Astrocyte (in vitro differentiated cells and primary cell): ENCODE measurements around the gene ISG15. TPM values are rescaled to one million over a fixed set of nuclear protein-coding genes. Genes with fewer than 3 reads are reported as not detected.
"Not testable (repeated sequence)": the region's sequence is repeated elsewhere in the genome, so short reads cannot be mapped to it uniquely, and the experiment has no call there.

Experiments used
- DNase-seq: peaks from one replicate; pipeline ENCODE4 v3.0.0-alpha.2; 2010; ENCODE audit warnings: low read depth
- FAIRE-seq: peaks from 2 replicates; lab custom pipeline; 2011; peaks lifted over from hg19 to GRCh38; lab: Jason Lieb, UNC
- H2AFZ ChIP-seq: 2 replicates; pipeline ENCODE4 v1.6.0; 2012; ENCODE audit warnings: low read depth, low read length, inconsistent platforms
- H3K27ac ChIP-seq: 2 replicates; pipeline ENCODE4 v1.5.1; 2011; ENCODE audit warnings: low read depth, low read length, inconsistent platforms
- H3K27me3 ChIP-seq: 2 replicates; pipeline ENCODE4 v1.6.0; 2011; ENCODE audit warnings: low read length, inconsistent platforms; ENCODE audit not compliant: insufficient read depth
- H3K36me3 ChIP-seq: 2 replicates; pipeline ENCODE4 v1.5.1; 2011; ENCODE audit warnings: low read length, inconsistent platforms; ENCODE audit not compliant: insufficient read depth
- H3K4me1 ChIP-seq: 2 replicates; pipeline ENCODE4 v1.5.1; 2011; ENCODE audit warnings: low read length, inconsistent platforms; ENCODE audit not compliant: insufficient read depth
- H3K4me2 ChIP-seq: 2 replicates; pipeline ENCODE4 v1.6.0; 2012; ENCODE audit warnings: low read length, inconsistent platforms
- H3K4me3 ChIP-seq: 2 replicates; pipeline ENCODE4 v1.5.1; 2011; ENCODE audit warnings: low read depth, mild to moderate bottlenecking, low read length, inconsistent platforms; ENCODE audit not compliant: insufficient read depth
- H3K79me2 ChIP-seq: 2 replicates; pipeline ENCODE4 v1.6.0; 2012; ENCODE audit warnings: mild to moderate bottlenecking, low read length, inconsistent platforms; ENCODE audit not compliant: insufficient read depth
- H3K9ac ChIP-seq: 2 replicates; pipeline ENCODE4 v1.6.0; 2012; ENCODE audit warnings: mild to moderate bottlenecking, low read length, inconsistent platforms
- H3K9me3 ChIP-seq: 2 replicates; pipeline ENCODE4 v1.5.1; 2012; ENCODE audit warnings: low read depth, mild to moderate bottlenecking, low read length, inconsistent platforms; ENCODE audit not compliant: insufficient read depth
- H4K20me1 ChIP-seq: 2 replicates; pipeline ENCODE4 v1.6.0; 2012; ENCODE audit warnings: low read length, inconsistent platforms; ENCODE audit not compliant: insufficient read depth
- H3K27ac Mint-ChIP-seq: one replicate; pipeline ENCODE4 v1.8.0; 2021; ENCODE audit warnings: mild to moderate bottlenecking, mixed read lengths; ENCODE audit not compliant: unreplicated experiment
- H3K27me3 Mint-ChIP-seq: one replicate; pipeline ENCODE4 v1.8.0; 2021; ENCODE audit warnings: low read depth, mixed read lengths; ENCODE audit not compliant: unreplicated experiment
- H3K36me3 Mint-ChIP-seq: one replicate; pipeline ENCODE4 v1.8.0; 2021; ENCODE audit warnings: low read depth, mixed read lengths; ENCODE audit not compliant: unreplicated experiment
- H3K4me1 Mint-ChIP-seq: one replicate; pipeline ENCODE4 v1.8.0; 2021; ENCODE audit warnings: low read depth, mixed read lengths; ENCODE audit not compliant: unreplicated experiment
- H3K4me3 Mint-ChIP-seq: one replicate; pipeline ENCODE4 v1.8.0; 2021; ENCODE audit warnings: mild to moderate bottlenecking, moderate library complexity, mixed read lengths; ENCODE audit not compliant: unreplicated experiment
- H3K9me3 Mint-ChIP-seq: one replicate; pipeline ENCODE4 v1.8.0; 2021; ENCODE audit warnings: mild to moderate bottlenecking, mixed read lengths; ENCODE audit not compliant: unreplicated experiment
- CTCF ChIP-seq: IDR thresholded peaks from 2 replicates; pipeline ENCODE4 v1.5.1; 2011; ENCODE audit warnings: low read depth, mild to moderate bottlenecking, inconsistent platforms, low read length, moderate library complexity; ENCODE audit not compliant: insufficient read depth
- EZH2 ChIP-seq: IDR thresholded peaks from 2 replicates; pipeline ENCODE4 v1.6.1; 2012; ENCODE audit warnings: mild to moderate bottlenecking, low read length, inconsistent platforms; ENCODE audit not compliant: insufficient read depth
- total RNA-seq: library from RNA; stranded (reverse); gene quantifications from 2 replicates; pipeline ENCODE4 v1.2.1, GENCODE V29; 2021

ISG15 gene
- total RNA-seq, 1 donor from 2014 or later, result 1,830 TPM

GRCh38 chr1:1025730-1026129 lies 12.4 kb downstream of the ISG15 start:
- Mint-ChIP-seq H3K4me1 (peaks cover 22% of the 10 kb centered on the region), H3K4me3 (peak overlapping the region; percentile 71), H3K9me3 (no peaks in the 10 kb centered on the region), H3K36me3 (peaks cover 5% of the 10 kb centered on the region), H3K27ac (peak overlapping the region; percentile 34), H3K27me3 (no peaks in the 10 kb centered on the region)
- Histone ChIP-seq H4K20me1 (peaks cover 76% of the 10 kb centered on the region), H3K36me3 (no peaks in the 10 kb centered on the region), H2AFZ (no peak overlapping the region), H3K4me1 (peaks cover 40% of the 10 kb centered on the region), H3K4me2 (no peak overlapping the region), H3K4me3 (no peak overlapping the region), H3K9me3 (no peaks in the 10 kb centered on the region), H3K27ac (no peak overlapping the region), H3K27me3 (no peaks in the 10 kb centered on the region), H3K79me2 (peaks cover 71% of the 10 kb centered on the region), H3K9ac (no peak overlapping the region)
- TF ChIP-seq CTCF (no peak), EZH2 (no peak)
- FAIRE-seq, result no peak
- DNase-seq, result no peak

GRCh38 chr1:1026599-1027413 lies 13.5 kb downstream of the ISG15 start:
- H3K4me3 ChIP-seq, result no peak overlapping the region
- DNase-seq (no peak), FAIRE-seq (no peak)
- peaks cover 64% of the 10 kb centered on the region for H3K79me2 ChIP-seq
- no peaks in the 10 kb centered on the region for H3K36me3 ChIP-seq
- Mint-ChIP-seq H3K4me3 (no peak overlapping the region), H3K4me1 (peaks cover 25% of the 10 kb centered on the region), H3K36me3 (peaks cover 5% of the 10 kb centered on the region), H3K9me3 (no peaks in the 10 kb centered on the region), H3K27ac (no peak overlapping the region), H3K27me3 (no peaks in the 10 kb centered on the region)
- TF ChIP-seq EZH2 (no peak), CTCF (no peak)
- no peaks in the 10 kb centered on the region for H3K9me3 ChIP-seq
- H3K27me3 ChIP-seq, result no peaks in the 10 kb centered on the region
- H3K4me1 ChIP-seq, result peaks cover 35% of the 10 kb centered on the region
- no peak overlapping the region for H3K27ac ChIP-seq
- H2AFZ ChIP-seq, result no peak overlapping the region
- H3K9ac ChIP-seq, result no peak overlapping the region
- peaks cover 87% of the 10 kb centered on the region for H4K20me1 ChIP-seq
- no peak overlapping the region for H3K4me2 ChIP-seq

GRCh38 chr1:1027791-1028190 lies 14.5 kb downstream of the ISG15 start:
- Histone ChIP-seq H3K27me3 (no peaks in the 10 kb centered on the region), H3K36me3 (no peaks in the 10 kb centered on the region), H3K4me2 (no peak overlapping the region), H3K4me3 (no peak overlapping the region), H3K9ac (no peak overlapping the region), H3K4me1 (peaks cover 29% of the 10 kb centered on the region), H3K27ac (no peak overlapping the region), H2AFZ (no peak overlapping the region), H4K20me1 (peaks cover 88% of the 10 kb centered on the region), H3K79me2 (peaks cover 54% of the 10 kb centered on the region), H3K9me3 (no peaks in the 10 kb centered on the region)
- no peak for DNase-seq
- Mint-ChIP-seq H3K4me1 (peaks cover 23% of the 10 kb centered on the region), H3K36me3 (peaks cover 5% of the 10 kb centered on the region), H3K9me3 (no peaks in the 10 kb centered on the region), H3K4me3 (no peak overlapping the region), H3K27me3 (no peaks in the 10 kb centered on the region), H3K27ac (no peak overlapping the region)
- no peak for FAIRE-seq
- TF ChIP-seq CTCF (no peak), EZH2 (no peak)

- not testable (repeated sequence) for H3K9me3 Mint-ChIP-seq, H3K4me3 Mint-ChIP-seq, H3K27me3 ChIP-seq, H3K9me3 ChIP-seq, H3K4me3 ChIP-seq, H3K9ac ChIP-seq, H3K36me3 Mint-ChIP-seq, H3K27me3 Mint-ChIP-seq, FAIRE-seq, DNase-seq, H3K36me3 ChIP-seq, H3K4me1 ChIP-seq, H2AFZ ChIP-seq, H3K27ac Mint-ChIP-seq, H3K27ac ChIP-seq
- H3K4me1 Mint-ChIP-seq, result peaks cover 15% of the 10 kb centered on the region
- Histone ChIP-seq H3K4me2 (peak overlapping the region; percentile 11), H3K79me2 (peaks cover 23% of the 10 kb centered on the region), H4K20me1 (peaks cover 84% of the 10 kb centered on the region)
Measured at GRCh38 chr1:1030867-1031658, 17.8 kb downstream of the ISG15 start.
